Smooth muscle cell (in vitro differentiated cells): ENCODE results near the gene C15orf39. TPM values are rescaled to one million over a fixed set of nuclear protein-coding genes. Genes with fewer than 3 reads are reported as not detected.

Experiments used
- DNase-seq: peaks from one replicate; lab custom pipeline; 2025; ENCODE audit not compliant: unreplicated experiment; lab: John Stamatoyannopoulos, UW
- H2AFZ ChIP-seq: fragments of 200-600 bp; sonication (generic); 2 replicates; pipeline ENCODE4 v1.6.0; 2016; ENCODE audit warnings: antibody characterized with exemption, low read depth, mild to moderate bottlenecking
- H3F3A ChIP-seq: fragments of 200-600 bp; sonication (generic); 2 replicates; pipeline ENCODE4 v1.6.0; 2017; ENCODE audit warnings: antibody characterized with exemption, low read depth
- H3K27ac ChIP-seq: fragments of 200-600 bp; sonication (generic); 2 replicates; pipeline ENCODE4 v1.5.1; 2016; ENCODE audit warnings: low read depth, mild to moderate bottlenecking
- H3K27me3 ChIP-seq: fragments of 200-600 bp; sonication (generic); 2 replicates; pipeline ENCODE4 v1.6.1; 2016; ENCODE audit warnings: low read depth, mild to moderate bottlenecking
- H3K36me3 ChIP-seq: fragments of 200-600 bp; sonication (generic); 2 replicates; pipeline ENCODE4 v1.5.1; 2016; ENCODE audit warnings: low read depth
- H3K4me1 ChIP-seq: fragments of 200-600 bp; sonication (generic); 2 replicates; pipeline ENCODE4 v1.5.1; 2016; ENCODE audit warnings: low read depth
- H3K4me2 ChIP-seq: fragments of 200-600 bp; sonication (generic); 2 replicates; pipeline ENCODE4 v1.6.0; 2016; ENCODE audit warnings: mild to moderate bottlenecking
- H3K4me3 ChIP-seq: fragments of 200-600 bp; sonication (generic); 2 replicates; pipeline ENCODE4 v1.5.1; 2016; ENCODE audit warnings: mild to moderate bottlenecking
- H3K79me2 ChIP-seq: fragments of 200-600 bp; sonication (generic); 2 replicates; pipeline ENCODE4 v1.6.0; 2016; ENCODE audit warnings: low read depth, mild to moderate bottlenecking
- H3K9ac ChIP-seq: fragments of 200-600 bp; sonication (generic); 2 replicates; pipeline ENCODE4 v1.6.0; 2016; ENCODE audit warnings: low read depth
- H3K9me3 ChIP-seq: fragments of 200-600 bp; sonication (generic); replicated peaks from 2 replicates; pipeline ENCODE4 v1.5.1; 2016; ENCODE audit warnings: low read depth
- H4K20me1 ChIP-seq: fragments of 200-600 bp; sonication (generic); 2 replicates; pipeline ENCODE4 v1.6.0; 2016; ENCODE audit warnings: low read depth
- WGBS: methylation state at CpG from one replicate; pipeline ENCODE4 v1.1.7; 2016; ENCODE audit warnings: low lambda C conversion rate; 5-methylcytosine and 5-hydroxymethylcytosine counted together
- polyA plus RNA-seq: library from polyadenylated mRNA; unstranded; fragments of >200 nt; fragmentation: Nextera tagmentation; extraction: Ambion mirVana; gene quantifications from 2 replicates; pipeline ENCODE4 v1.2.1, GENCODE V29; 2016
- total RNA-seq: library from RNA; depleted of rRNA; stranded (reverse); fragments of >200 nt; gene quantifications from 2 replicates; pipeline ENCODE4 v1.2.3, GENCODE V29; 2014
- TF ChIP-seq, protein P1 (sequence below): fragments of 200-600 bp; sonication (generic); IDR thresholded peaks from 2 replicates; pipeline ENCODE4 v1.5.1; 2017; ENCODE audit warnings: borderline replicate concordance, mild to moderate bottlenecking, antibody characterized with exemption; ENCODE audit not compliant: insufficient read depth, poor library complexity, severe bottlenecking

C15orf39 gene
- total and polyA plus RNA-seq, 2 experiments from 2014 or later = 8.4 to 9.3 TPM

DNA sequence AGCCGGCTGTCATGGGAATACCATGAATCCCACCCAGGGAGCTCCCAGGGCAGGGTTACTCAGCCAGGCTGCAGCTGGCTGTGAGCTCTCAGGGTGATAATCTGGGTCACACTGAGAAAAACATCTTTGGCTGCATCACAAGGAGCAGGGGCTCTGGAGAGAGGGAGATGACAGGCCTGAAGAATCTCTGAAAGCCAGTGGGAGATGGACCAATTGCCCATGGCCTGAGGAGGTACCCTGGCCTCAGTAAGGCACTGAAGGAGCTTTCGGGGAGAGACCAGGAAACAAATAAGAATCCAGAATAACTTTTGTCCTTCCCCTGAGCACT lies 28.3 kb downstream of the C15orf39 start:
- Histone ChIP-seq H3K36me3 (no peaks in the 10 kb centered on the region), H4K20me1 (no peaks in the 10 kb centered on the region), H3K79me2 (no peaks in the 10 kb centered on the region), H3K9me3 (no peaks in the 10 kb centered on the region), H3K4me2 (no peak overlapping the region), H3K27ac (no peak overlapping the region), H3K4me3 (no peak overlapping the region), H3K9ac (no peak overlapping the region), H3K4me1 (no peaks in the 10 kb centered on the region), H3K27me3 (peaks cover 6% of the 10 kb centered on the region), H2AFZ (no peak overlapping the region), H3F3A (no peaks in the 10 kb centered on the region)
- TF ChIP-seq, protein P1, sequence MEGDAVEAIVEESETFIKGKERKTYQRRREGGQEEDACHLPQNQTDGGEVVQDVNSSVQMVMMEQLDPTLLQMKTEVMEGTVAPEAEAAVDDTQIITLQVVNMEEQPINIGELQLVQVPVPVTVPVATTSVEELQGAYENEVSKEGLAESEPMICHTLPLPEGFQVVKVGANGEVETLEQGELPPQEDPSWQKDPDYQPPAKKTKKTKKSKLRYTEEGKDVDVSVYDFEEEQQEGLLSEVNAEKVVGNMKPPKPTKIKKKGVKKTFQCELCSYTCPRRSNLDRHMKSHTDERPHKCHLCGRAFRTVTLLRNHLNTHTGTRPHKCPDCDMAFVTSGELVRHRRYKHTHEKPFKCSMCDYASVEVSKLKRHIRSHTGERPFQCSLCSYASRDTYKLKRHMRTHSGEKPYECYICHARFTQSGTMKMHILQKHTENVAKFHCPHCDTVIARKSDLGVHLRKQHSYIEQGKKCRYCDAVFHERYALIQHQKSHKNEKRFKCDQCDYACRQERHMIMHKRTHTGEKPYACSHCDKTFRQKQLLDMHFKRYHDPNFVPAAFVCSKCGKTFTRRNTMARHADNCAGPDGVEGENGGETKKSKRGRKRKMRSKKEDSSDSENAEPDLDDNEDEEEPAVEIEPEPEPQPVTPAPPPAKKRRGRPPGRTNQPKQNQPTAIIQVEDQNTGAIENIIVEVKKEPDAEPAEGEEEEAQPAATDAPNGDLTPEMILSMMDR = no peak
- DNase-seq = no peak
- 68% methylated on average over 2 of the region's 2 CpGs for WGBS

DNA sequence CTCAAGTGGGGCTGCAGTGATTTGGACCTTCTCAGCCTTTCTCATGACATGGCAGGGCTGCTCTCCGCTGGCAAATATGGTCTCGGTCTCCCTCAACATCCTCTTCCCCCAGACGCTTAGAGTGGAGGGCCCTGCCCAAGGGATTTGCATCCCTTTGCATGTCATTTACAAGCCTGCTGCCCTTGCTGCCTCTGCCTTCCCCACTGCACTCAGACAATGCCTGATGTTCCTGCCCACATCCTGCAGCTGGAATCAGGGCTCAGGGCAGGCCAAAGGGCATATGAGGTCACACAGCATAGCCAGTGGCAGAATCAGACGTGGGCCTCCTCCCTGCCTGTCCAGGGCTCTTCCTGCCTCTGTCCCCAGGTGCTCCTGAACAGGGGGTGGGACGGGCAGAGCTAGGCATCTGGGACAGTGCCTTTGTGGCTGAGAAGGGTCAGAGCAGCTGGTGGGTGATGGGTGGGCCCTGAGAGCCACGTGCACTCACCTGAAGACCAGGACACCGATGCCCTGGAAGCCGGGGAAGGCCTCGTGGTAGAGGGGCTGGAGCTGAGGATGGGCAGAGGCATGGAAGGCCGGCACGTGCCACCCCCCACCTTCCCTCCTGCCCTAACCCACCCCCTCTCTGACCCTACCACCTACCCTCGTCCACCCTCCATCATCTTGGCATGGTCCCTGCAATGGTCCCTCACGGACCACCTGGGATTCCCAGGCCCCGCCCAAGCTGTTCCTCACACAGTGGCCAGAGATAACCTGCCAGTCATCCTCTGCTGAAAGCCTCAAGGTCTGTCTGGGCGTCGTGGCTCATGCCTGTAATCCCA lies 29.1 kb downstream of the C15orf39 start:
- Histone ChIP-seq H2AFZ (no peak overlapping the region), H3K4me3 (no peak overlapping the region), H3K4me1 (no peaks in the 10 kb centered on the region), H3K27me3 (peaks cover 6% of the 10 kb centered on the region), H3K9me3 (no peaks in the 10 kb centered on the region), H3K36me3 (no peaks in the 10 kb centered on the region), H3K9ac (no peak overlapping the region), H4K20me1 (no peaks in the 10 kb centered on the region), H3K79me2 (no peaks in the 10 kb centered on the region), H3F3A (no peaks in the 10 kb centered on the region), H3K4me2 (no peak overlapping the region), H3K27ac (no peak overlapping the region)
- no peak for DNase-seq
- TF ChIP-seq, protein P1 = no peak
- 82% methylated on average over 12 of the region's 16 CpGs for whole genome bisulfite sequencing

DNA sequence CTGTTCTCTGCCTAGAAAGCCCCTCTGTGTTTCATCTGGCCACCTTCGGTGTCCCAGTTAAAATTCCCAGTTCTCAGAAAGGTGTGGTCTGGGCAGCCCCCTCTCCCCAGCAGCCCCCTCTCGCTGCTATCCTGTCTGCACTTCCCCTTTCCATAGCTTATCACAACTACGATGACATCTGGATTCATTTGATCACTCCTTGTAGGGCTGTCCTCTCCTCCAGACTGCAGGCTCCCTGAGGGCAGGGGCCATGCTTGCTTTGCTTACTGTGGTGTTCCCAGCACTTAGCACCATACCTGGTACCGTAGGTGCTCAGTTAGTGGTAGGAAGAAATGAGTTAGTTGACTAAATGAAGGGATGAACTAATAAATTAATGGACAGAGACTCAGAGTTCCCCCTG lies 30.2 kb downstream of the C15orf39 start:
- Histone ChIP-seq H2AFZ (no peak overlapping the region), H3K79me2 (no peaks in the 10 kb centered on the region), H3K27ac (no peak overlapping the region), H3K9me3 (no peaks in the 10 kb centered on the region), H4K20me1 (no peaks in the 10 kb centered on the region), H3K4me1 (no peaks in the 10 kb centered on the region), H3K36me3 (no peaks in the 10 kb centered on the region), H3K4me3 (no peak overlapping the region), H3F3A (no peaks in the 10 kb centered on the region), H3K9ac (no peak overlapping the region), H3K4me2 (no peak overlapping the region), H3K27me3 (peaks cover 6% of the 10 kb centered on the region)
- DNase-seq = no peak
- TF ChIP-seq, protein P1 = no peak
- 92% methylated on average over 4 of the region's 4 CpGs for WGBS
